Effector CD4-positive, alpha-beta T cell (primary cell): ENCODE data around the gene SSH2.
"Not testable (repeated sequence)": the region's sequence is repeated elsewhere in the genome, so short reads cannot be mapped to it uniquely, and the experiment has no call there.

ENCODE experiments used
- DNase-seq: peaks from one replicate; pipeline ENCODE4 v3.0.0-alpha.2; 2020

The SSH2 gene

GRCh38 chr17:29835435-29836351 lies 94.3 kb downstream of the SSH2 start:
- no peak for DNase-seq

GRCh38 chr17:29833801-29834200 lies 96.2 kb downstream of the SSH2 start:
- DNase-seq, result no peak

GRCh38 chr17:29828676-29829284 lies 101.2 kb downstream of the SSH2 start:
- no peak for DNase-seq

GRCh38 chr17:29827179-29827578 lies 102.8 kb downstream of the SSH2 start:
- DNase-seq, result no peak

GRCh38 chr17:29826114-29826692 lies 103.8 kb downstream of the SSH2 start:
- DNase-seq, result no peak

GRCh38 chr17:29825604-29826003 lies 104.4 kb downstream of the SSH2 start:
- DNase-seq, result no peak

- DNase-seq, result no peak
Observed at GRCh38 chr17:29821897-29822296, 108.1 kb downstream of the SSH2 start.

GRCh38 chr17:29820425-29820824 lies 109.6 kb downstream of the SSH2 start:
- DNase-seq, result no peak

GRCh38 chr17:29807520-29808361 lies 122.3 kb downstream of the SSH2 start:
- DNase-seq, result peak; percentile 70

GRCh38 chr17:29802246-29802645 lies 127.8 kb downstream of the SSH2 start:
- no peak for DNase-seq

GRCh38 chr17:29800457-29800856 lies 129.6 kb downstream of the SSH2 start:
- no peak for DNase-seq

GRCh38 chr17:29796652-29797051 lies 133.4 kb downstream of the SSH2 start:
- no peak for DNase-seq

GRCh38 chr17:29793501-29793900 lies 136.5 kb downstream of the SSH2 start:
- no peak for DNase-seq

GRCh38 chr17:29791336-29792080 lies 138.5 kb downstream of the SSH2 start:
- DNase-seq, result no peak

GRCh38 chr17:29789196-29790170 lies 140.5 kb downstream of the SSH2 start:
- DNase-seq, result no peak

- DNase-seq, result no peak
Observed at GRCh38 chr17:29787995-29788394, 142.0 kb downstream of the SSH2 start.

GRCh38 chr17:29782917-29783316 lies 147.1 kb downstream of the SSH2 start:
- no peak for DNase-seq

- DNase-seq, result not testable (repeated sequence)
Observed at GRCh38 chr17:29779812-29780190, 150.2 kb downstream of the SSH2 start.

GRCh38 chr17:29778956-29779811 lies 150.8 kb downstream of the SSH2 start:
- DNase-seq, result peak; percentile 66

- no peak for DNase-seq
Observed at GRCh38 chr17:29777663-29778062, 152.4 kb downstream of the SSH2 start.
